Activated naive CD8-positive, alpha-beta T cell treated with anti-CD3 and anti-CD28 coated beads, Interleukin-2, amount 10 ng/mL, durations not matched to agents 7 days and 5 days (primary cell): Measurements from ENCODE around the gene DLG1. TPM values are rescaled to one million over a fixed set of nuclear protein-coding genes. Genes with fewer than 3 reads are reported as not detected.
"Not testable (repeated sequence)": the region's sequence is repeated elsewhere in the genome, so short reads cannot be mapped to it uniquely, and the experiment has no call there.

Experiments used
- ATAC-seq: fragments of 150-1000 bp; cut with Tn5 transposase; one replicate; pipeline ENCODE4 v1.10.0; 2021; ENCODE audit warnings: low read depth, moderate library complexity
- POLR2A ChIA-PET: fragments of 350-600 bp; sonication (Branson Sonifier 250); formaldehyde crosslinking; loops from one replicate; lab custom pipeline; 2021; ENCODE audit warnings: antibody characterized with exemption; lab: Charles Lee
- DNase-seq: peaks from one replicate; pipeline ENCODE4 v3.0.0; 2021
- H3K27ac Mint-ChIP-seq: one replicate; pipeline ENCODE4 v1.8.0; 2022; ENCODE audit warnings: mild to moderate bottlenecking, mixed read lengths
- H3K27me3 Mint-ChIP-seq: one replicate; pipeline ENCODE4 v1.8.0; 2022; ENCODE audit warnings: mild to moderate bottlenecking, moderate library complexity, mixed read lengths
- H3K36me3 Mint-ChIP-seq: one replicate; pipeline ENCODE4 v1.8.0; 2021; ENCODE audit warnings: mild to moderate bottlenecking, mixed read lengths
- H3K4me1 Mint-ChIP-seq: one replicate; pipeline ENCODE4 v1.8.0; 2021; ENCODE audit warnings: mixed read lengths
- H3K4me3 Mint-ChIP-seq: one replicate; pipeline ENCODE4 v1.8.0; 2022; ENCODE audit warnings: mild to moderate bottlenecking, moderate library complexity, mixed read lengths
- H3K9me3 Mint-ChIP-seq: one replicate; pipeline ENCODE4 v1.8.0; 2021; ENCODE audit warnings: mixed read lengths
- total RNA-seq, 2 experiments: library from RNA; stranded (reverse); gene quantifications; one replicate each; pipeline ENCODE4 v1.2.3, GENCODE V29; 2021

Gene DLG1
- total RNA-seq, 2 experiments from 2014 or later = 83.4 to 86.5 TPM

DNA sequence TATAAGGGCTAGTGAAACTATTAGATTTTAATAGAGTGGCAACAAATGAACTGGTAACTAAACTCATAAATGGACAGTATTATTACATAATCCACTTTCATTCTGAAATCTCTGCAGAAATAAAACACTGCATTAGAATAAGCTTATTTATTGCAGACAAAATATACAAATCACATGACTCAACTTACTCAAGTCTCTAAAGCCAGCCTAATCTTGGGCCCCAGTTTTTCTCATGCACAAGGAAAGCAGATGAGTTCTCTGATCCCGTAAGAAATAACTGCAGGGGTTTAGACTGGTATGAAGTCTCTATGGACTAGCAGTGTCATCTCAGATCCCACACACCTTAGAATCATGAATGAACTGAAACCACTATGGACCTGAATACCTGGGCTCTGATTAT, 5.8 kb downstream of the DLG1 start:
- ATAC-seq = no peak
- H3K27me3 Mint-ChIP-seq = no peaks in the 10 kb centered on the region
- H3K36me3 Mint-ChIP-seq = peaks cover 21% of the 10 kb centered on the region
- no peak for DNase-seq
- POLR2A ChIA-PET = no interaction called here
- H3K9me3 Mint-ChIP-seq = no peaks in the 10 kb centered on the region
- peaks cover 22% of the 10 kb centered on the region for H3K4me1 Mint-ChIP-seq
- H3K4me3 Mint-ChIP-seq = no peak overlapping the region
- H3K27ac Mint-ChIP-seq = no peak overlapping the region

DNA sequence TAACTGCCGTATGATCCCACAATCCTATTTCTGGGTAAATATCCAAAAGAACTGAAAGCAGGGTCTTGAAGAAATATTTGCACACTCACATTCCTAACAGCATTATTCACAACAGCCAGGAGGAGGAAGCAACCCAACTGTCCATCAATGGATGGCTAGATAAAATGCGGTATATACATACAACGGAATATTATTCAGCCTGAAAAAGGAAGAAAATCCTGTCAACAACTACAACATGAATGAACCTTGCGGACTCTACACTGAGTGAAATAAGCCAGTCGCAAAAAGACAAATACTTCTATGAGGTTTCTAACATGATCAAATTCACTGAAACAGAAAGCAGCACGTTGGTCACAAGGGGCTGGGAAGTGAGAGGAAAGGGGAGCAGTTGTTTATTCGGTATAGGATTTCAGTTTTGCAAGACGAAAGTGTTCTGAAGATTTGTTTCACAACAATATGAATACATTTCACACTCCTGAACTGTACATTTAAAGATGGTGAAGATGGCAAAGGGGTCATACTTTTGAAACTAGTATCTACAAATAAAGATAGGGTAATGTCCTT, 6.2 kb downstream of the DLG1 start:
- POLR2A ChIA-PET = no interaction called here
- Mint-ChIP-seq H3K36me3 (peaks cover 20% of the 10 kb centered on the region), H3K27ac (no peak overlapping the region), H3K4me3 (no peak overlapping the region), H3K9me3 (no peaks in the 10 kb centered on the region), H3K27me3 (no peaks in the 10 kb centered on the region), H3K4me1 (peaks cover 22% of the 10 kb centered on the region)
- ATAC-seq (no peak), DNase-seq (no peak)

DNA sequence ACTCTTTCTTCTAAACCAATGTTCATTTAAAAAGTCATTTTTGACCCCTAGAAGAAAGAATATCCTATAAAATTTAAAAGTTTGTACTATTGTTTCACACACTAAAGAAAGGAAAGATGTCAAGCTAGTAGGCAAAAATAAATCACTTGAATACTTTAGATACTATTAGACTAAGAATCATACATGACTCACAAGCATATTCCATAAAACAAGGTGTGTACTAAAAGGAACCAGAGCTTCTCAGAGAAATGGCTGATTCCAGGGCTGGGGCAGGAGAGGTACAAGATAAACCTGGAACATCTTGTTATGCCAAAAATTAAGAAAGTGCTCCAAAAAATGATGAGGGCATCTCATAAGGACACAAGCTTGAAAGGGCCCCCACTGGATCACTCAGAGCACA, 8.7 kb downstream of the DLG1 start:
- DNase-seq (no peak), ATAC-seq (no peak)
- Mint-ChIP-seq H3K27ac (no peak overlapping the region), H3K9me3 (no peaks in the 10 kb centered on the region), H3K4me1 (peaks cover 15% of the 10 kb centered on the region), H3K4me3 (no peak overlapping the region), H3K36me3 (peaks cover 27% of the 10 kb centered on the region), H3K27me3 (no peaks in the 10 kb centered on the region)
- POLR2A ChIA-PET = no interaction called here

DNA sequence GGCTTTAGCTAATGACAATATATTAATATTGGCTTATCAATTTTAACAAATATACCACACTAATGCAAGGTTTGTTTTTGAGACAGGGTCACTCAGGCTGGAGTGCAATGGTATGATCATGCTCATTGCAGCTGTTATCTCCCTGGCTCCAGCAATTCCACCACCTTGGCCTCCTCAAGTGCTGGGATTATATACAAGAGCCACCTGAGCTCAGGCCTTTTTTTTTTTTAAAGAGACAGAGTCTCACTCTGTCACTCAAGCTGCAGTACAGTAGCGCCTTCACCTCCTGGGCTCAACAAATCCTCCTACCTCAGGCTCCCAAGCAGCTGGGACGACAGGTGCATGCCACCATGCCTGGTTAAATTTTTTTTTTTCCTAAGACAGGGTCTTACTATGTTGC, 11.7 kb downstream of the DLG1 start:
- peaks cover 31% of the 10 kb centered on the region for H3K36me3 Mint-ChIP-seq
- no peaks in the 10 kb centered on the region for H3K27me3 Mint-ChIP-seq
- DNase-seq (no peak), ATAC-seq (no peak)
- peaks cover 8% of the 10 kb centered on the region for H3K4me1 Mint-ChIP-seq
- H3K9me3 Mint-ChIP-seq = no peaks in the 10 kb centered on the region
- POLR2A ChIA-PET = no interaction called here
- H3K4me3 Mint-ChIP-seq = no peak overlapping the region
- no peak overlapping the region for H3K27ac Mint-ChIP-seq

DNA sequence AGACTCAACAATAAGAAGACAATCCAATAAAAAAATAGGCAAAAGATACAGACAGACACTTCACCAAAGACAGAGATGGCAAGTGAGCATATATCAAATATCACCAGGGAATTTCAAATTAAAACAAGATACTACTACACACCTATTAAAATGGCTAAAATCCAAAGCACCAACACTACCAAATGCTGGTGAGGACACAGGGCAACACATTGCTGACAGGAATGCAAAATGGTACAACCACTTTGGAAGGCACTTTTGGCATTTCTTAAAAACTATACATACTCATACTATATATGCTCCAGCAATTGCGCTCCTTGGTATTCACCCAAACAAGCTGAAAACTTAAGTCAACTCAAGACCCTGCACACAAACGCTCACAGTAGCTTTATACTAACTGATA, 12.9 kb downstream of the DLG1 start:
- no peaks in the 10 kb centered on the region for H3K27me3 Mint-ChIP-seq
- no peak overlapping the region for H3K27ac Mint-ChIP-seq
- POLR2A ChIA-PET = interaction anchor here (0.9 kb wide), 1 partner anchor 12 kb away, joined by 4 read pairs; no protein-coding TSS in a partner anchor
- H3K4me1 Mint-ChIP-seq = peaks cover 3% of the 10 kb centered on the region
- H3K4me3 Mint-ChIP-seq = no peak overlapping the region
- H3K9me3 Mint-ChIP-seq = no peaks in the 10 kb centered on the region
- ATAC-seq = no peak
- no peak for DNase-seq
- peaks cover 33% of the 10 kb centered on the region for H3K36me3 Mint-ChIP-seq

DNA sequence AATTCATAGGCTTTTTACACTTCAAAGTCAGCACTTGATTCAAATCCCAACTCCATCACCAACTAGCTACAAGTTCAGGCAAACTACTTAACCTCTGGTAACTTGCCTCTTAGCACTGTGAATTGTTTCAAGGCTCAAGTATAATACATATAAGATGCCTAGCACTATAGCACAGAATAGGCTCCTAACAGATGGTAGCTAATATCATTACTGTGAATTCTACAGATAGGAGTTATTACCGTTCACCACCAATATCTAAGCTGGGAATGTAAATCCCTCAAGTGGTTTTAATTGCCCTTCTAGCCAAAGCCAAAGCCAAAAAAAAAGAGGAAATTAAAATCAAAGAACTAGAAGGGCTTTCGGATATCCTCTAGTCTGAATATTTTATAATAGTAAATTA, 15.4 kb downstream of the DLG1 start:
- ATAC-seq (no peak), DNase-seq (no peak)
- H3K27ac Mint-ChIP-seq = no peak overlapping the region
- no peaks in the 10 kb centered on the region for H3K27me3 Mint-ChIP-seq
- H3K9me3 Mint-ChIP-seq = no peaks in the 10 kb centered on the region
- H3K4me1 Mint-ChIP-seq = peaks cover 6% of the 10 kb centered on the region
- POLR2A ChIA-PET = interaction anchor here (0.7 kb wide), 1 partner anchor 15 kb away, joined by 4 read pairs; the partner anchor contains the start of gene DLG1
- H3K4me3 Mint-ChIP-seq = no peak overlapping the region
- H3K36me3 Mint-ChIP-seq = peaks cover 37% of the 10 kb centered on the region

DNA sequence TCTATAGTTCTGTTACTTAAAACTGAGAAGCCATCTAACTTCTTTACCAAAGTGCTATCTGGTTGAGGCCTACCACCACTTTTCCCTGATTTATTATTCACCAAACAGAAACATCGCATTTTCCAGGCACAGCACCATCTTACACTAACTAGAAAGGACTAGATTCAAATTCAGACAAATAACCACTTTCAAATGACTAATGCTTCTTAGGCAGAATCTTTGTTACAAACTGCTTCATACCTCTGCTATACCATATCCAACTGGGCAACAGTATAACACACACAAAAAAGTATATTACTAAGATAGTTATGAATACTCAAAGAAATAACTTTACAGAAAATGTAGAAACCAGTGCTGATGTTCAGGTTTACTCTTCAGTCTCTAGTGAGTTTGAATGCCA, 16.6 kb downstream of the DLG1 start:
- no peak overlapping the region for H3K27ac Mint-ChIP-seq
- DNase-seq (no peak), ATAC-seq (no peak)
- no peak overlapping the region for H3K4me3 Mint-ChIP-seq
- peaks cover 6% of the 10 kb centered on the region for H3K4me1 Mint-ChIP-seq
- no peaks in the 10 kb centered on the region for H3K9me3 Mint-ChIP-seq
- no peaks in the 10 kb centered on the region for H3K27me3 Mint-ChIP-seq
- POLR2A ChIA-PET = no interaction called here
- peaks cover 41% of the 10 kb centered on the region for H3K36me3 Mint-ChIP-seq

DNA sequence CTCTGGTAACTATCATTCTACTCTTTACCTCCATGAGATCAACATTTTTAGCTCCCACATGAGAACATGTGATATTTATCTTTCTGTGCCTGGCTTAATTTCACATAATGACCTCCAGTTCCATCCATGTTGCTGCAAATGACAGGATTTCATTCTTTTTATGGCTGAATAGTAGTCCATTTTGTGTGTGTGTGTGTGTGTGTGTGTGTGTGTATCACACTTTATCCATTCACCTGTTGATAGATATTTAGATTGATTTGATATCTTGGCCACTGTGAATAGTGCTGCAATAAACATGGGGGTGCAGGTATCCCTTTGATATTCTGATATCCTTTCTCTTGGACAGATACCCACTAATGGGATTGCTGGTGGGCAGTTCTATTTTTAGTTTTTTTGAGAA, 18.3 kb downstream of the DLG1 start:
- no peaks in the 10 kb centered on the region for H3K9me3 Mint-ChIP-seq
- no peak for ATAC-seq
- no peaks in the 10 kb centered on the region for H3K27me3 Mint-ChIP-seq
- no peak for DNase-seq
- H3K36me3 Mint-ChIP-seq = peaks cover 36% of the 10 kb centered on the region
- peaks cover 4% of the 10 kb centered on the region for H3K4me1 Mint-ChIP-seq
- no peak overlapping the region for H3K4me3 Mint-ChIP-seq
- H3K27ac Mint-ChIP-seq = no peak overlapping the region
- POLR2A ChIA-PET = no interaction called here

DNA sequence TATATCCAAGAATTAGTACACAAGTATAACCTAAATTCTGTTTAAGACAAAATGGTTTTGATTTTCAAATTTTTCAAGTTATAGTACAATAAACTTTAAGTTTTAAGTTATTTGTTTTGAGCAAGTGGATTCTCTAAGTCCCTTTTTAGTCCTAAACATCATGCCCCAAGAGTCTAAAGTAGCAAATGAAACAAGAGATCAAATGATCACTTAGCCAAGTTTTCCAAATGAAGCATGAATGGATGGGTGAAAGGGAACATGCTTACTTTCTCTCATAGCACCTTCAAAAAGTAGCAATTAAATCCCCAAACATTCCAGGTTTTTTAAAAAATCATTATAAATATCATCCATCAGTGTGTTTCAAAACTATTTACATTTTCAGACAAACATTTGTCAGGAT, 19.5 kb downstream of the DLG1 start:
- H3K4me3 Mint-ChIP-seq = no peak overlapping the region
- no peak overlapping the region for H3K27ac Mint-ChIP-seq
- POLR2A ChIA-PET = no interaction called here
- peaks cover 8% of the 10 kb centered on the region for H3K4me1 Mint-ChIP-seq
- H3K27me3 Mint-ChIP-seq = no peaks in the 10 kb centered on the region
- ATAC-seq (no peak), DNase-seq (no peak)
- H3K36me3 Mint-ChIP-seq = peaks cover 41% of the 10 kb centered on the region
- no peaks in the 10 kb centered on the region for H3K9me3 Mint-ChIP-seq

DNA sequence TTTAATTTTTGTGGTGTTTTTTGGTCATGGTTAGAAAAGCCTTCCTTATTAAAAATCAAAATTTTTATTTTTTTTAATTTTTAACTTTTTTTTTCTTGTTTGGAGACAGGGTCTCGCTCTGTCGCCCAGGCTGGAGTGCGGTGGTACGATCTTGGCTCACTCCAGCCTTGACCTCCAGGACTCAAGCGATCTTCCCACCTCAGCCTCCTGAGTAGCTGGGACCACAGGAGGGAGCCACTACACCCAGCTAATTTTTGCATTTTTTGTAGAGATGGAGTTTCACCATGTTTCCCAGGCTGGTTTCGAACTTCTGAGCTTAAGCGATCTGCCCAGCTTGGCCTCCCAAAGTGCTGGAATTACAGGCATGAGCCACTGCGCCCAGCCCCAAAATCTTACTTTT, 21.6 kb downstream of the DLG1 start:
- H3K9me3 Mint-ChIP-seq, H3K27ac Mint-ChIP-seq, H3K4me1 Mint-ChIP-seq, ATAC-seq, H3K4me3 Mint-ChIP-seq, H3K27me3 Mint-ChIP-seq, DNase-seq: not testable (repeated sequence)
- peaks cover 37% of the 10 kb centered on the region for H3K36me3 Mint-ChIP-seq
- POLR2A ChIA-PET = interaction anchor here (0.7 kb wide), 1 partner anchor 479 kb away, joined by 3 read pairs; no protein-coding TSS in a partner anchor

DNA sequence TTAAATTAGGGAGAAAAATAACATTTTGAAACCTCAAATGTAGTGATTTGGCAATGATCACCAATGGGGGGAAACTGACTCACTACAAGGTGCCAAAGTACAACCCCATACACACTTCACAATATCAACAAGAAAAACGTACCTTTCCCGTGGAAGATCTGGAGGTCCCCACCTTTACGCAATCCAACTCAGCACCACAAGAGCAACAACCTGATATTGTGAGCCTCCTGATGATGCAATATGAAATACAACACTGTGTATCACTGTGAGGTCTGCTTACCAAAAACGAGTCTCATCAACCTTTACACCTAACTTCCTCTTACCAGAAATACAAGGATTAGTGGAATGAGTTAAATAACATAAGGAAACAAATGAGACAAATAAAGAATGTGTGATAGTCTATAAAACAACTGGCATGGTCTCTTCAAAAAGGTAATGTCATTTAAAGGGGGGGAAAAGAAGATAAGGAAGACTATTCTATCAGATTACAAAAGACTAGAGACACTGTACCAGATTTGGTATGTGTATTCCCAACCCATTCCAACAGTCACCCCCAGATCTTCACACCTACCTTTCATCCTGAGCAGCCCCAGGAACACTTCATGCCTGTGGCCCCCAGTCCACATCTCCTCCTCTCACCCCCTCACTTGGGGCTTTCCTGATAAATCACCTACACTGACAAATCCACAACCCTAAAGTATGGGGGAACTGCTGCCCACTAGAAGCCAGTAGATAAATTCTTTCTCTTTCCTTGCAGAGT, 27.7 kb downstream of the DLG1 start:
- peaks cover 8% of the 10 kb centered on the region for H3K4me1 Mint-ChIP-seq
- POLR2A ChIA-PET = no interaction called here
- no peak for ATAC-seq
- H3K9me3 Mint-ChIP-seq = no peaks in the 10 kb centered on the region
- H3K27me3 Mint-ChIP-seq = no peaks in the 10 kb centered on the region
- no peak overlapping the region for H3K4me3 Mint-ChIP-seq
- no peak overlapping the region for H3K27ac Mint-ChIP-seq
- no peak for DNase-seq
- H3K36me3 Mint-ChIP-seq = peaks cover 11% of the 10 kb centered on the region

DNA sequence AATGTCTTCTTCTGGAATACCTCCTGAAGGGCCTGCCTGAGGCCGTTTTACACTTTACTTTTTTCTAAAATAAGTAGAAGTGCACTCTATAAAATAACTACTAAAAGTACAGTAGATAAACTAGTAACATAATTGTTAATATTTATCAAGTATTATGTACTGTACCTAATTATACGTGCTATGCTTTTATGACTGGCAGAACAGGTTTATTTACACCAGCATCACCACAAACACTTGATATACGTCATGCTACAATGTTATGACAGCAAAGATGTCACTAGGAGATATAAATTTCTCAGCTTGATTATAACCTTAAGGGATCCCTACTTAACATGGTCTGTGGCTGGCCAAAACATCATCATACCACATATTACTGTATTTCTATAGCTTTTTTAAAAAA, 29.4 kb downstream of the DLG1 start:
- Mint-ChIP-seq H3K36me3 (peaks cover 5% of the 10 kb centered on the region), H3K27me3 (no peaks in the 10 kb centered on the region), H3K9me3 (no peaks in the 10 kb centered on the region), H3K27ac (no peak overlapping the region), H3K4me3 (no peak overlapping the region), H3K4me1 (peaks cover 7% of the 10 kb centered on the region)
- DNase-seq (no peak), ATAC-seq (no peak)
- POLR2A ChIA-PET = interaction anchor here (0.7 kb wide), 1 partner anchor 22 kb away, joined by 3 read pairs; no protein-coding TSS in a partner anchor

DNA sequence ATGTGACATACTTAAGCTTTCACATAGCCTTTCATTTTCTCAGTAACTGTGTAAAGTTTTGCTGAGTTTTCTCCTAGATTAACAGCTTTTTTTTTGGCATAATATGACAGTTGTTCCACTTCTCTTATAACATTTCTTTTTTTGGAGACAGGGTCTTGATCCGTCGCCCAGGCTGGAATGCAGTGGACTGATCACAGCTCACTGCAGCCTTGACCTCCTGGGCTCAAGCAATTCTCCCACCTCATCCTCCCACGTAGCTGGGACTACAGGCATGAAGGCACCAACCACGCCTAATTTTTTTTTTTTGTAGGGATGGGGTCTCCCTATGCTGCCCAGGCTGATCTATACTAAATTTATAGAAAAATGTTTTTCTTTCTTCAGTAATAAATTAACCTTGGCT, 30.1 kb downstream of the DLG1 start:
- DNase-seq (no peak), ATAC-seq (no peak)
- no peaks in the 10 kb centered on the region for H3K27me3 Mint-ChIP-seq
- no peak overlapping the region for H3K4me3 Mint-ChIP-seq
- H3K4me1 Mint-ChIP-seq = peaks cover 6% of the 10 kb centered on the region
- no peaks in the 10 kb centered on the region for H3K9me3 Mint-ChIP-seq
- no peak overlapping the region for H3K27ac Mint-ChIP-seq
- POLR2A ChIA-PET = interaction anchor here (0.7 kb wide), 1 partner anchor 22 kb away, joined by 3 read pairs; no protein-coding TSS in a partner anchor
- H3K36me3 Mint-ChIP-seq = peaks cover 2% of the 10 kb centered on the region

DNA sequence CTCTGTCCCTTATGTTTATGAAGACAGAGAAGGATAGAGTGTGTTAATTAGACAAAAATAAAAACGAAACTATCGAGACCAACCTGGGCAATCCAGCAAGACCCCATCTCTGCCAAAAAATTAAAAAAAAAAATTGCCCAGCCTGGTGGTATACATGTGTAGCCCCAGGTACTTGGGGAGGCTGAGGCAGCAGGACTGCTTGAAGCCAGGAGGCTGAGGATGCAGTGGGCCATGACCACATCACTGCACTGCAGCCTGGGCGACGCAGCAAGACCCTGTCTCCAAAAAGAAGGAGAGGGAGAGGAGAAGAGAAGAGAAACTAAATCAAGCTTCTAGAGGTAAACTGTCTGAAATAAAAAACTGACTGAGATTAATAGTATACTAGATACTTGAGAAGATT, 32.1 kb downstream of the DLG1 start:
- no peak for ATAC-seq
- H3K9me3 Mint-ChIP-seq = no peaks in the 10 kb centered on the region
- peaks cover 2% of the 10 kb centered on the region for H3K36me3 Mint-ChIP-seq
- H3K4me1 Mint-ChIP-seq = peaks cover 7% of the 10 kb centered on the region
- no peaks in the 10 kb centered on the region for H3K27me3 Mint-ChIP-seq
- H3K27ac Mint-ChIP-seq = no peak overlapping the region
- no peak overlapping the region for H3K4me3 Mint-ChIP-seq
- POLR2A ChIA-PET = no interaction called here
- DNase-seq = no peak
